GM18505 (cell line): ENCODE measurements around the gene CHAC1.
"Not testable (repeated sequence)": the region's sequence is repeated elsewhere in the genome, so short reads cannot be mapped to it uniquely, and the experiment has no call there.

ENCODE experiments used
- ATAC-seq: cut with Tn5 transposase; IDR thresholded peaks from one replicate; pipeline ENCODE4 v1.9.1; 2021; ENCODE audit not compliant: unreplicated experiment
- POLR2A ChIP-seq: IDR thresholded peaks from 4 replicates; pipeline ENCODE4 v1.6.1; 2011; ENCODE audit warnings: borderline replicate concordance; ENCODE audit not compliant: insufficient read depth, insufficient read length; ENCODE audit errors: extremely low read depth

The CHAC1 gene

GRCh38 chr15:40952301-40952900, 870 bp upstream of the CHAC1 start:
- no peak for TF ChIP-seq POLR2A
- no peak for ATAC-seq

- TF ChIP-seq POLR2A, result no peak
- no peak for ATAC-seq
These were observed 423 bp downstream of the CHAC1 start for GRCh38 chr15:40953713-40954074.

GRCh38 chr15:40954158-40954848, 1.0 kb downstream of the CHAC1 start:
- not testable (repeated sequence) for ATAC-seq

- TF ChIP-seq POLR2A, result no peak
- no peak for ATAC-seq
These were observed 2.1 kb downstream of the CHAC1 start for GRCh38 chr15:40955141-40955903.

GRCh38 chr15:40955930-40956540, 2.8 kb downstream of the CHAC1 start:
- no peak for TF ChIP-seq POLR2A
- no peak for ATAC-seq

GRCh38 chr15:40956541-40956982, 3.3 kb downstream of the CHAC1 start:
- ATAC-seq, result no peak

GRCh38 chr15:40957041-40957555, 3.8 kb downstream of the CHAC1 start:
- no peak for ATAC-seq
- peak; percentile 6 for TF ChIP-seq POLR2A

More at GRCh38 chr15:40956541-40956982, 3.3 kb downstream of the CHAC1 start:
- peak; percentile 6 for TF ChIP-seq POLR2A

GRCh38 chr15:40957581-40958051, 4.3 kb downstream of the CHAC1 start:
- no peak for TF ChIP-seq POLR2A
- no peak for ATAC-seq

GRCh38 chr15:40958146-40958545, 4.9 kb downstream of the CHAC1 start:
- no peak for ATAC-seq
- no peak for TF ChIP-seq POLR2A

- no peak for ATAC-seq
- no peak for TF ChIP-seq POLR2A
These were observed 5.5 kb downstream of the CHAC1 start for GRCh38 chr15:40958723-40959122.

GRCh38 chr15:40959331-40960141, 6.3 kb downstream of the CHAC1 start:
- no peak for ATAC-seq
- TF ChIP-seq POLR2A, result no peak

- ATAC-seq, result no peak
- TF ChIP-seq POLR2A, result no peak
These were observed 7.0 kb downstream of the CHAC1 start for GRCh38 chr15:40960151-40960885.

GRCh38 chr15:40960925-40961324, 7.7 kb downstream of the CHAC1 start:
- no peak for ATAC-seq
- no peak for TF ChIP-seq POLR2A

- not testable (repeated sequence) for ATAC-seq
These were observed 8.5 kb downstream of the CHAC1 start for GRCh38 chr15:40961740-40962139.

GRCh38 chr15:40962317-40962716, 9.0 kb downstream of the CHAC1 start:
- not testable (repeated sequence) for ATAC-seq
